Ascending aorta (tissue), 2 donors: ENCODE data around the gene ABCA7. TPM values are rescaled to one million over a fixed set of nuclear protein-coding genes. Genes with fewer than 3 reads are reported as not detected.

Experiments
- DNase-seq, 2 donors: peaks; one replicate each; pipeline ENCODE4 v3.0.0-alpha.2; 2019; ENCODE audit warnings: low spot score in 2 of 2
- H3K27ac ChIP-seq, 2 donors: fragments of 200-600 bp; sonication (generic); one replicate each; pipeline ENCODE4 v1.5.1; 2016 to 2017; ENCODE audit warnings: mild to moderate bottlenecking in 1 of 2
- H3K27me3 ChIP-seq: fragments of 200-600 bp; sonication (generic); one replicate; pipeline ENCODE4 v1.5.1; 2017
- H3K36me3 ChIP-seq, 2 donors: fragments of 200-600 bp; sonication (generic); one replicate each; pipeline ENCODE4 v1.5.1; 2016
- H3K4me1 ChIP-seq, 2 donors: fragments of 200-600 bp; sonication (generic); one replicate each; pipeline ENCODE4 v1.5.1; 2016 to 2017; ENCODE audit warnings: mild to moderate bottlenecking in 1 of 2
- H3K4me3 ChIP-seq, 2 donors: fragments of 200-600 bp; sonication (generic); one replicate each; pipeline ENCODE4 v1.5.1; 2016 to 2017; ENCODE audit warnings: mild to moderate bottlenecking in 1 of 2
- H3K9me3 ChIP-seq, 2 donors: fragments of 200-600 bp; sonication (generic); one replicate each; pipeline ENCODE4 v1.5.1; 2016
- CTCF ChIP-seq, 3 experiments: fragments of 200-600 bp in 2 of 3; fragments of 450-650 bp in 1 of 3; sonication (generic) in 2 of 3; IDR thresholded peaks; one replicate each; pipeline ENCODE4 v1.5.1; 2016 to 2019; ENCODE audit warnings: antibody characterized with exemption in 3 of 3, mild to moderate bottlenecking in 1 of 3, moderate library complexity in 1 of 3
- intact Hi-C: fragments of 100-400 bp; cut with DNase I; formaldehyde crosslinking; loops from one replicate; pipeline ENCODE4 v1.15.1; 2023
- total RNA-seq: library from RNA; depleted of rRNA; stranded (reverse); fragments of >200 nt; gene quantifications from one replicate; pipeline ENCODE4 v1.1.0, GENCODE V29; 2016

The ABCA7 gene
- total RNA-seq, 1 donor from 2014 or later: 96.6 TPM

DNA sequence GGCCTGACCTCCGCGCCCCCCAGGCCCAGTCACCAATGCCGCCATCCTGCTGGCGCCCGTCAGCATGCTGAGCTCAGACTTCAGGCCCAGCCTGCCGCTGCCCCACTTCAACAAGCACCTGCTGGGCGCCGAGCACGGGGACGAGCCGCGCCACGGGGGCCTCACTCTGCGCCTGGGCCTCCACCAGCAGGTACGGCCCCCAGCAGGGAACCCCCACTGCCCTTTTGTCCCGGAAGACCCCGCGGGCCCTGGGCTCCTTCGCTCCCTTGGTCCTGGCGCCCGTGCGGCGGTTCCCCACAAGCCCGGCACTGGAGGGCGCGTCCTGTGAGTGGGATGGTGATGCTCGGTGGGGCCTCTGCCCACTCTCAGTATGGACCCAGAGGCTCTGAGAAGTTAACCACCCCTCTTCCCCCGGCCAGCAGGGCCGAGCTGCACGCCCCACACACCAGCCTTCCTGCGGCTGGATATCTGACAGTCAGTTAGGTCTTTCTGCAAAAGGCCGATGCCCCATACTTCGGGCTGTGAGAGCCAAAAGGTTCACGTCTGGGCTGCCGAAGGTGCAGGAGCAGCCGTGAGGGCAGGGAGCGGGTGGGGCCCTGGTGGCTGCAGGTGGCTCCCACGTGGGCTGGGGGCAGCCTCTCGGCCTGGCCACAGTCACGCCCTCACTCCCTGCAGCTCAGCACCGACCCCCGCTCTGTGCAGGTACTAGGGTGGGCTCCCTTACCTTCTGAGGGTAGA is 47.8 kb upstream of the ABCA7 start:
- no peak for TF ChIP-seq CTCF (IDR thresholded peaks at IDR 0.05)
- Histone ChIP-seq H3K4me3 (no peak overlapping the region), H3K27ac (no peak overlapping the region), H3K36me3 (peaks cover 21 to 62% of the 10 kb centered on the region in 2 donors), H3K9me3 (no peaks in the 10 kb centered on the region), H3K27me3 (peaks cover 11% of the 10 kb centered on the region), H3K4me1 (peaks cover 0 to 4% of the 10 kb centered on the region in 2 donors)
- intact Hi-C loops: no loop called here
- DNase-seq: no peak

DNA sequence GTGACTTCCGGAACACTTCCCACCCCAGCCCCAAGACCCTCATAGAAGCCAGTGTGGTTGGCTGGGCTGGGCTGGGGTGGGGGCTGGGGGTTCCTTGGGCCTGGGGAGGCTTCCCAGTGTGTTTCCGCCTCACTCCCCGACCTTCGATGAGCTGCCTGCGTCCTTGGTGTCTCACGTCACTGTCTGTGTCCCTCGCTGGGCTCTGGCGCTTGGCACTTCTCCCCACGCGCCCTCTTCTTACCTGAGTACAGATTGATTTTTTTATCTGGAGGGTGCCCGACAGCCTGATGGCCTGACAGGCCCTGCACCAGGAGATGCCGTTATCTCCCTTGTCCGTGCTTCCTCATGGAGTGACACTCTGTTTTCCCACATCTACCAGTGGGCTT is 47.2 kb upstream of the ABCA7 start:
- Histone ChIP-seq H3K4me3 (no peak overlapping the region), H3K36me3 (peaks cover 20 to 61% of the 10 kb centered on the region in 2 donors), H3K9me3 (no peaks in the 10 kb centered on the region), H3K27ac (no peak overlapping the region), H3K4me1 (peaks cover 0 to 4% of the 10 kb centered on the region in 2 donors), H3K27me3 (peaks cover 11% of the 10 kb centered on the region)
- intact Hi-C loops: no loop called here
- no peak for TF ChIP-seq CTCF (IDR thresholded peaks at IDR 0.05)
- no peak for DNase-seq

GRCh38 chr19:993361-993830 is 46.5 kb upstream of the ABCA7 start:
- peaks cover 11% of the 10 kb centered on the region for H3K27me3 ChIP-seq
- TF ChIP-seq CTCF (IDR thresholded peaks at IDR 0.05): no peak
- H3K36me3 ChIP-seq: peaks cover 20 to 56% of the 10 kb centered on the region in 2 donors
- H3K4me1 ChIP-seq: peaks cover 0 to 4% of the 10 kb centered on the region in 2 donors
- H3K27ac ChIP-seq: no peak overlapping the region
- no peak overlapping the region for H3K4me3 ChIP-seq
- intact Hi-C loops: no loop called here
- DNase-seq: no peak
- H3K9me3 ChIP-seq: no peaks in the 10 kb centered on the region

- peaks cover 11% of the 10 kb centered on the region for H3K27me3 ChIP-seq
- DNase-seq: no peak
- H3K27ac ChIP-seq: no peak overlapping the region
- peaks cover 0 to 4% of the 10 kb centered on the region in 2 donors for H3K4me1 ChIP-seq
- intact Hi-C loops: no loop called here
- no peaks in the 10 kb centered on the region for H3K9me3 ChIP-seq
- H3K36me3 ChIP-seq: peaks cover 20 to 54% of the 10 kb centered on the region in 2 donors
- H3K4me3 ChIP-seq: no peak overlapping the region
- no peak for TF ChIP-seq CTCF (IDR thresholded peaks at IDR 0.05)
These were observed 46.0 kb upstream of the ABCA7 start for GRCh38 chr19:993831-994393.

GRCh38 chr19:994516-994915 is 45.4 kb upstream of the ABCA7 start:
- no peak for DNase-seq
- Histone ChIP-seq H3K4me3 (no peak overlapping the region), H3K27ac (no peak overlapping the region), H3K27me3 (peaks cover 11% of the 10 kb centered on the region), H3K9me3 (no peaks in the 10 kb centered on the region), H3K36me3 (peaks cover 16 to 49% of the 10 kb centered on the region in 2 donors), H3K4me1 (peaks cover 0 to 4% of the 10 kb centered on the region in 2 donors)
- TF ChIP-seq CTCF (IDR thresholded peaks at IDR 0.05): no peak
- intact Hi-C loops: no loop called here
